ENCODE data around the gene GNAL. TPM values are rescaled to one million over a fixed set of nuclear protein-coding genes. Genes with fewer than 3 reads are reported as not detected.

GNAL gene
- total RNA-seq, 1 experiment from 2014 or later: 4.6 TPM

DNA sequence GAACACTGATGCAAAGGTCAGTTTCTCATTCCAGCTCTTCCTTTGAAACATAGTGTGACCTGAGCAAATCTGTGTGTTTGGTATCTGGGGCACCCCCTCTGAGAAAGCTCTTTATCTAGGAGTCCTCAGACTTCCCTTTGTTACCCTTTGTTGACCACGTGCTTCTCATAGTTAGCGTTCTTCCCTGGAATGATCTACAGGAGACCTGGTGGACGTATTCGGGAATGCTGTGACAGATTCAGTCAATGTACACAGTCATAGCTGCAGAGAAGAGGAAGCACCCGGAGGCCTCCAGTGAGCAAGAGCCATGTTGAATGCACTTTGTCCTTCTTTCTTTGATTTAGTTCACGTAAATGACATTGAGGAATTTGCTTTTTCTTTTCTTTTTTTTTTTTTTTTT, 151.4 kb downstream of the GNAL start (continued):
- TF ChIP-seq EZH2phosphoT487 (IDR thresholded peaks at IDR 0.05; ENCODE audit: borderline replicate concordance): no peak
- no peak for TF ChIP-seq YY1 (IDR thresholded peaks at IDR 0.05; ENCODE audit: extremely low read depth, insufficient replicate concordance, low read depth, low read length)
- no peak for TF ChIP-seq ATF3 (IDR thresholded peaks at IDR 0.05)
- no peak for TF ChIP-seq SIN3A (IDR thresholded peaks at IDR 0.05; ENCODE audit: low read depth)
- TF ChIP-seq POLR2AphosphoS5 (IDR thresholded peaks at IDR 0.05; ENCODE audit: low read depth, low read length): no peak

- Histone ChIP-seq H4K20me1 (ENCODE audit: insufficient read depth) (no peaks in the 10 kb centered on the region), H3K79me2 (ENCODE audit: insufficient read depth, low read length) (no peaks in the 10 kb centered on the region), H3K9me2 (ENCODE audit: insufficient read depth) (no peaks in the 10 kb centered on the region; the same call in 1 of the 2 replicates), H2AFZ (ENCODE audit: low read depth, low read length, poor library complexity, severe bottlenecking) (no peak overlapping the region), H3K4me1 (ENCODE audit: control insufficient read depth in 1 of 2, insufficient read depth in 2 of 2, low read length in 2 of 2) (no peaks in the 10 kb centered on the region), H3K4me3 (replicated peaks in 1 of 2; ENCODE audit: low read depth in 1 of 2, low read length in 2 of 2) (no peak overlapping the region), H3K9me3 (ENCODE audit: control insufficient read depth in 1 of 2, insufficient read depth in 1 of 2, low read depth in 1 of 2, low read length in 2 of 2) (no peaks in the 10 kb centered on the region), H3K9ac (ENCODE audit: low read length) (no peak overlapping the region), H3K4me2 (ENCODE audit: low read length) (no peak overlapping the region), H3K27ac (ENCODE audit: low read depth, low read length) (no peak overlapping the region), H3K36me3 (ENCODE audit: control insufficient read depth in 1 of 2, insufficient read depth in 2 of 2, low read length in 2 of 2) (no peaks in the 10 kb centered on the region), H3K27me3 (ENCODE audit: insufficient read depth, low read length) (no peaks in the 10 kb centered on the region)
- intact Hi-C loops (cut with micrococcal nuclease): no loop called here
- CTCF ChIA-PET: no interaction called here
- ATAC-seq (no peak), DNase-seq (ENCODE audit: low read depth, low spot score) (no peak)
- TF ChIP-seq ELF1 (IDR thresholded peaks at IDR 0.05; ENCODE audit: borderline replicate concordance, low read depth) (no peak), EGR1 (IDR thresholded peaks at IDR 0.05; ENCODE audit: low read depth) (no peak), CEBPB (IDR thresholded peaks at IDR 0.05; ENCODE audit: low read depth) (no peak), EZH2 (IDR thresholded peaks at IDR 0.05) (no peak), ZFX (IDR thresholded peaks at IDR 0.05) (no peak), TCF7L2 (IDR thresholded peaks at IDR 0.05; ENCODE audit: borderline replicate concordance, extremely low read depth, insufficient read depth, insufficient read length) (no peak), ZNF274 (IDR thresholded peaks at IDR 0.05; ENCODE audit: low read depth, low read length) (no peak)
- TF ChIP-seq, protein P1, sequence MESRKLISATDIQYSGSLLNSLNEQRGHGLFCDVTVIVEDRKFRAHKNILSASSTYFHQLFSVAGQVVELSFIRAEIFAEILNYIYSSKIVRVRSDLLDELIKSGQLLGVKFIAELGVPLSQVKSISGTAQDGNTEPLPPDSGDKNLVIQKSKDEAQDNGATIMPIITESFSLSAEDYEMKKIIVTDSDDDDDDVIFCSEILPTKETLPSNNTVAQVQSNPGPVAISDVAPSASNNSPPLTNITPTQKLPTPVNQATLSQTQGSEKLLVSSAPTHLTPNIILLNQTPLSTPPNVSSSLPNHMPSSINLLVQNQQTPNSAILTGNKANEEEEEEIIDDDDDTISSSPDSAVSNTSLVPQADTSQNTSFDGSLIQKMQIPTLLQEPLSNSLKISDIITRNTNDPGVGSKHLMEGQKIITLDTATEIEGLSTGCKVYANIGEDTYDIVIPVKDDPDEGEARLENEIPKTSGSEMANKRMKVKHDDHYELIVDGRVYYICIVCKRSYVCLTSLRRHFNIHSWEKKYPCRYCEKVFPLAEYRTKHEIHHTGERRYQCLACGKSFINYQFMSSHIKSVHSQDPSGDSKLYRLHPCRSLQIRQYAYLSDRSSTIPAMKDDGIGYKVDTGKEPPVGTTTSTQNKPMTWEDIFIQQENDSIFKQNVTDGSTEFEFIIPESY (IDR thresholded peaks at IDR 0.05; ENCODE audit: extremely low read depth, insufficient replicate concordance, low read length): no peak
- TF ChIP-seq, protein P2, sequence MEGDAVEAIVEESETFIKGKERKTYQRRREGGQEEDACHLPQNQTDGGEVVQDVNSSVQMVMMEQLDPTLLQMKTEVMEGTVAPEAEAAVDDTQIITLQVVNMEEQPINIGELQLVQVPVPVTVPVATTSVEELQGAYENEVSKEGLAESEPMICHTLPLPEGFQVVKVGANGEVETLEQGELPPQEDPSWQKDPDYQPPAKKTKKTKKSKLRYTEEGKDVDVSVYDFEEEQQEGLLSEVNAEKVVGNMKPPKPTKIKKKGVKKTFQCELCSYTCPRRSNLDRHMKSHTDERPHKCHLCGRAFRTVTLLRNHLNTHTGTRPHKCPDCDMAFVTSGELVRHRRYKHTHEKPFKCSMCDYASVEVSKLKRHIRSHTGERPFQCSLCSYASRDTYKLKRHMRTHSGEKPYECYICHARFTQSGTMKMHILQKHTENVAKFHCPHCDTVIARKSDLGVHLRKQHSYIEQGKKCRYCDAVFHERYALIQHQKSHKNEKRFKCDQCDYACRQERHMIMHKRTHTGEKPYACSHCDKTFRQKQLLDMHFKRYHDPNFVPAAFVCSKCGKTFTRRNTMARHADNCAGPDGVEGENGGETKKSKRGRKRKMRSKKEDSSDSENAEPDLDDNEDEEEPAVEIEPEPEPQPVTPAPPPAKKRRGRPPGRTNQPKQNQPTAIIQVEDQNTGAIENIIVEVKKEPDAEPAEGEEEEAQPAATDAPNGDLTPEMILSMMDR (IDR thresholded peaks at IDR 0.05 in 2 of 3, conservative IDR thresholded peaks at IDR 0.05 in 1 of 3; ENCODE audit: borderline replicate concordance in 1 of 3, insufficient read depth in 1 of 3, low read depth in 2 of 3, low read length in 2 of 3): no peak
- BruUV-seq (replicated peaks): no TSS peak
- RAD21 ChIA-PET (ENCODE audit: low non-redundant PET in 1 of 2, low total read pairs in 2 of 2, uncharacterized antibody in 2 of 2, unreplicated experiment in 2 of 2): no interaction called here
- POLR2A ChIA-PET: no interaction called here
Measured at GRCh38 chr18:11842562-11842961, 153.5 kb downstream of the GNAL start.

Data from HCT116 (cell line).